Measurements from ENCODE around the gene TMOD1.
A peak's percentile ranks its signal among the peaks of the same experiment; 100 is the strongest.
"Not testable (repeated sequence)": the region's sequence is repeated elsewhere in the genome, so short reads cannot be mapped to it uniquely, and the experiment has no call there.

Gene TMOD1

GRCh38 chr9:97480174-97480573 lies 21.3 kb upstream of the TMOD1 start:
- Mint-ChIP-seq H3K27me3 (no peaks in the 10 kb centered on the region), H3K4me3 (no peak overlapping the region), H3K36me3 (ENCODE audit: low read depth) (peaks cover 64% of the 10 kb centered on the region), H3K9me3 (no peaks in the 10 kb centered on the region), H3K27ac (no peak overlapping the region), H3K4me1 (ENCODE audit: low read depth) (no peaks in the 10 kb centered on the region)
- intact Hi-C loops (cut with micrococcal nuclease), result no loop called here

- intact Hi-C loops (cut with micrococcal nuclease), result no loop called here
- Mint-ChIP-seq H3K4me1 (ENCODE audit: low read depth) (no peaks in the 10 kb centered on the region), H3K9me3 (no peaks in the 10 kb centered on the region), H3K27me3 (no peaks in the 10 kb centered on the region), H3K36me3 (ENCODE audit: low read depth) (peaks cover 68% of the 10 kb centered on the region), H3K27ac (no peak overlapping the region), H3K4me3 (no peak overlapping the region)
These were observed 20.7 kb upstream of the TMOD1 start for GRCh38 chr9:97480749-97481148.

GRCh38 chr9:97484134-97484533 lies 17.3 kb upstream of the TMOD1 start:
- no peak overlapping the region for H3K4me3 Mint-ChIP-seq
- H3K27ac Mint-ChIP-seq, result no peak overlapping the region
- H3K36me3 Mint-ChIP-seq (ENCODE audit: low read depth), result peaks cover 82% of the 10 kb centered on the region
- no peaks in the 10 kb centered on the region for H3K27me3 Mint-ChIP-seq
- H3K4me1 Mint-ChIP-seq (ENCODE audit: low read depth), result peaks cover 10% of the 10 kb centered on the region
- intact Hi-C loops (cut with micrococcal nuclease), result no loop called here
- no peaks in the 10 kb centered on the region for H3K9me3 Mint-ChIP-seq

- no peak overlapping the region for H3K4me3 Mint-ChIP-seq
- no peaks in the 10 kb centered on the region for H3K9me3 Mint-ChIP-seq
- intact Hi-C loops (cut with micrococcal nuclease), result no loop called here
- H3K4me1 Mint-ChIP-seq (ENCODE audit: low read depth), result peaks cover 10% of the 10 kb centered on the region
- peaks cover 88% of the 10 kb centered on the region for H3K36me3 Mint-ChIP-seq (ENCODE audit: low read depth)
- no peaks in the 10 kb centered on the region for H3K27me3 Mint-ChIP-seq
- H3K27ac Mint-ChIP-seq, result no peak overlapping the region
These were observed 14.4 kb upstream of the TMOD1 start for GRCh38 chr9:97487107-97487506.

- Mint-ChIP-seq H3K4me3 (no peak overlapping the region), H3K36me3 (ENCODE audit: low read depth) (peaks cover 90% of the 10 kb centered on the region), H3K27me3 (no peaks in the 10 kb centered on the region), H3K27ac (no peak overlapping the region), H3K4me1 (ENCODE audit: low read depth) (peaks cover 10% of the 10 kb centered on the region), H3K9me3 (no peaks in the 10 kb centered on the region)
- intact Hi-C loops (cut with micrococcal nuclease), result no loop called here
These were observed 13.6 kb upstream of the TMOD1 start for GRCh38 chr9:97487861-97488260.

GRCh38 chr9:97491216-97491999 lies 10.1 kb upstream of the TMOD1 start:
- H3K4me3 Mint-ChIP-seq, result no peak overlapping the region
- intact Hi-C loops (cut with micrococcal nuclease), result no loop called here
- H3K27me3 Mint-ChIP-seq, result no peaks in the 10 kb centered on the region
- H3K4me1 Mint-ChIP-seq (ENCODE audit: low read depth), result peaks cover 10% of the 10 kb centered on the region
- H3K9me3 Mint-ChIP-seq, result no peaks in the 10 kb centered on the region
- peaks cover 78% of the 10 kb centered on the region for H3K36me3 Mint-ChIP-seq (ENCODE audit: low read depth)
- no peak overlapping the region for H3K27ac Mint-ChIP-seq

- H3K36me3 Mint-ChIP-seq (ENCODE audit: low read depth), result peaks cover 28% of the 10 kb centered on the region
- peaks cover 37% of the 10 kb centered on the region for H3K27me3 Mint-ChIP-seq
- H3K9me3 Mint-ChIP-seq; H3K4me3 Mint-ChIP-seq; H3K4me1 Mint-ChIP-seq (ENCODE audit: low read depth); intact Hi-C loops (cut with micrococcal nuclease); H3K27ac Mint-ChIP-seq: not testable (repeated sequence)
These were observed 3.7 kb upstream of the TMOD1 start for GRCh38 chr9:97497558-97498375.

GRCh38 chr9:97498846-97499245 lies 2.6 kb upstream of the TMOD1 start:
- H3K9me3 Mint-ChIP-seq; H3K27ac Mint-ChIP-seq; intact Hi-C loops (cut with micrococcal nuclease); H3K4me3 Mint-ChIP-seq: not testable (repeated sequence)
- Mint-ChIP-seq H3K27me3 (peaks cover 48% of the 10 kb centered on the region), H3K36me3 (ENCODE audit: low read depth) (peaks cover 20% of the 10 kb centered on the region), H3K4me1 (ENCODE audit: low read depth) (peaks cover 13% of the 10 kb centered on the region)

- H3K9me3 Mint-ChIP-seq, result no peaks in the 10 kb centered on the region
These were observed 1.2 kb upstream of the TMOD1 start for GRCh38 chr9:97500263-97500662.

GRCh38 chr9:97500765-97501176 lies 695 bp upstream of the TMOD1 start:
- peaks cover 15% of the 10 kb centered on the region for H3K36me3 Mint-ChIP-seq (ENCODE audit: low read depth)
- H3K9me3 Mint-ChIP-seq, result no peaks in the 10 kb centered on the region
- H3K4me1 Mint-ChIP-seq (ENCODE audit: low read depth), result peaks cover 13% of the 10 kb centered on the region
- no peak overlapping the region for H3K27ac Mint-ChIP-seq
- H3K27me3 Mint-ChIP-seq, result peaks cover 58% of the 10 kb centered on the region
- H3K4me3 Mint-ChIP-seq, result peak overlapping the region; percentile 65
- intact Hi-C loops (cut with micrococcal nuclease), result loop anchor here (1.0 kb wide), 1 partner anchor 11 kb away; no protein-coding TSS in a partner anchor

More at GRCh38 chr9:97500263-97500662, 1.2 kb upstream of the TMOD1 start:
- H3K27ac Mint-ChIP-seq, result no peak overlapping the region
- peaks cover 13% of the 10 kb centered on the region for H3K4me1 Mint-ChIP-seq (ENCODE audit: low read depth)
- H3K36me3 Mint-ChIP-seq (ENCODE audit: low read depth), result peaks cover 20% of the 10 kb centered on the region
- intact Hi-C loops (cut with micrococcal nuclease), result loop anchor here (1.0 kb wide), 1 partner anchor 11 kb away; no protein-coding TSS in a partner anchor
- no peak overlapping the region for H3K4me3 Mint-ChIP-seq
- peaks cover 58% of the 10 kb centered on the region for H3K27me3 Mint-ChIP-seq

- Mint-ChIP-seq H3K4me3 (peak overlapping the region; percentile 50), H3K4me1 (ENCODE audit: low read depth) (peaks cover 13% of the 10 kb centered on the region), H3K9me3 (no peaks in the 10 kb centered on the region), H3K27ac (no peak overlapping the region), H3K36me3 (ENCODE audit: low read depth) (peaks cover 3% of the 10 kb centered on the region), H3K27me3 (peaks cover 58% of the 10 kb centered on the region)
- intact Hi-C loops (cut with micrococcal nuclease), result no loop called here
These were observed 431 bp downstream of the TMOD1 start for GRCh38 chr9:97501972-97502221.

GRCh38 chr9:97502222-97502983 lies 937 bp downstream of the TMOD1 start:
- H3K4me1 Mint-ChIP-seq (ENCODE audit: low read depth), result peaks cover 13% of the 10 kb centered on the region
- H3K36me3 Mint-ChIP-seq (ENCODE audit: low read depth), result no peaks in the 10 kb centered on the region
- H3K9me3 Mint-ChIP-seq, result no peaks in the 10 kb centered on the region
- no peak overlapping the region for H3K27ac Mint-ChIP-seq
- peak overlapping the region; percentile 50 for H3K4me3 Mint-ChIP-seq
- H3K27me3 Mint-ChIP-seq, result peaks cover 58% of the 10 kb centered on the region
- intact Hi-C loops (cut with micrococcal nuclease), result no loop called here

GRCh38 chr9:97502984-97503861 lies 1.8 kb downstream of the TMOD1 start:
- peaks cover 56% of the 10 kb centered on the region for H3K27me3 Mint-ChIP-seq
- intact Hi-C loops (cut with micrococcal nuclease), result no loop called here
- no peaks in the 10 kb centered on the region for H3K9me3 Mint-ChIP-seq
- peaks cover 13% of the 10 kb centered on the region for H3K4me1 Mint-ChIP-seq (ENCODE audit: low read depth)
- peak overlapping the region; percentile 50 for H3K4me3 Mint-ChIP-seq
- H3K27ac Mint-ChIP-seq, result no peak overlapping the region
- H3K36me3 Mint-ChIP-seq (ENCODE audit: low read depth), result no peaks in the 10 kb centered on the region

Data from dendritic cell treated with granulocyte-macrophage colony-stimulating factor and Interleukin-4, amounts not matched to agents 40 ng/mL and 50 ng/mL, for 4 days (primary cell).